HepG2 (cell line): ENCODE data around the gene TSG101. TPM values are rescaled to one million over a fixed set of nuclear protein-coding genes. Genes with fewer than 3 reads are reported as not detected.

Experiments used
- ATAC-seq: fragments of 200-7000 bp; cut with Tn5 transposase; 3 replicates; pipeline ENCODE4 v1.9.1; 2020; ENCODE audit warnings: mild to moderate bottlenecking, moderate library complexity
- BruUV-seq: library from RNA; stranded (reverse); fragments of 400-500 nt; replicated peaks from 2 replicates; lab custom pipeline; 2021; lab: Mats Ljungman, UMichigan
- CTCF ChIA-PET: fragments of 300-600 bp; formaldehyde crosslinking; extraction: SDS; loops from one replicate; lab custom pipeline; 2021; ENCODE audit warnings: low total read pairs, inconsistent platforms, low intra/inter-chr PET ratio; lab: Yijun Ruan, JAX
- POLR2A ChIA-PET: fragments of 350-600 bp; sonication (Branson Sonifier 250); formaldehyde crosslinking; loops from one replicate; lab custom pipeline; 2020; ENCODE audit warnings: antibody characterized with exemption, inconsistent platforms; lab: Yijun Ruan, JAX
- DNase-seq: peaks from one replicate; pipeline ENCODE4 v3.0.0-alpha.2; 2015; ENCODE audit warnings: low spot score
- FAIRE-seq: peaks from 3 replicates; lab custom pipeline; 2011; peaks lifted over from hg19 to GRCh38; lab: Jason Lieb, UNC
- H2AFZ ChIP-seq: one replicate; pipeline ENCODE4 v1.6.1; 2011; ENCODE audit warnings: low read length, inconsistent platforms
- H3K27ac ChIP-seq: fragments of 300-600 bp; 3 replicates; pipeline ENCODE4 v1.8.0; 2011; ENCODE audit warnings: mixed run types, mild to moderate bottlenecking, mixed read lengths, low read length, inconsistent platforms; ENCODE audit not compliant: insufficient read depth; ENCODE audit errors: extremely low read length
- H3K27me3 ChIP-seq, 2 experiments: fragments of 200-600 bp in 1 of 2; 2 replicates in 1 of 2; 3 replicates in 1 of 2; pipeline versions ENCODE4 v1.6.0 to v1.8.0; 2011; ENCODE audit warnings: low read length in 2 of 2, mild to moderate bottlenecking in 2 of 2, moderate library complexity in 2 of 2, inconsistent platforms in 1 of 2; ENCODE audit not compliant: insufficient read depth in 2 of 2, control insufficient read depth in 1 of 2
- H3K36me3 ChIP-seq, 2 experiments: fragments of 200-600 bp in 1 of 2; replicated peaks in 1 of 2; 2 replicates in 1 of 2; 3 replicates in 1 of 2; pipeline versions ENCODE4 v1.5.1 to v1.8.0; 2011; ENCODE audit warnings: low read length in 2 of 2, inconsistent platforms in 1 of 2; ENCODE audit not compliant: insufficient read depth in 2 of 2, control insufficient read depth in 1 of 2
- H3K4me1 ChIP-seq: 2 replicates; pipeline ENCODE4 v1.5.1; 2012; ENCODE audit warnings: low read length, inconsistent platforms; ENCODE audit not compliant: insufficient read depth
- H3K4me2 ChIP-seq: 2 replicates; pipeline ENCODE4 v1.6.0; 2011; ENCODE audit warnings: low read depth, low read length, inconsistent platforms
- H3K4me3 ChIP-seq, 3 experiments: fragments of 200-600 bp in 1 of 3; sonication (generic), shearing (Covaris generic) in 1 of 3; replicated peaks in 1 of 3; 2 replicates each; pipeline ENCODE4 v1.5.1; 2011 to 2016; ENCODE audit warnings: low read length in 3 of 3, inconsistent platforms in 2 of 3, low read depth in 2 of 3, mild to moderate bottlenecking in 2 of 3, control low read depth in 1 of 3, mixed read lengths in 1 of 3; ENCODE audit not compliant: insufficient read depth in 1 of 3
- H3K79me2 ChIP-seq: one replicate; pipeline ENCODE4 v1.6.1; 2011; ENCODE audit warnings: low read length, inconsistent platforms; ENCODE audit not compliant: insufficient read depth
- H3K9ac ChIP-seq: 2 replicates; pipeline ENCODE4 v1.6.0; 2011; ENCODE audit warnings: mild to moderate bottlenecking, low read depth, low read length, inconsistent platforms; ENCODE audit not compliant: insufficient read depth
- H3K9me3 ChIP-seq: 2 replicates; pipeline ENCODE4 v1.5.1; 2012; ENCODE audit warnings: mild to moderate bottlenecking, low read length
- H4K20me1 ChIP-seq: 2 replicates; pipeline ENCODE4 v1.6.0; 2011; ENCODE audit warnings: inconsistent platforms, mild to moderate bottlenecking, low read length, moderate library complexity; ENCODE audit not compliant: insufficient read depth
- ESRRA ChIP-seq: sonication (generic); formaldehyde crosslinking; IDR thresholded peaks from 2 replicates; pipeline ENCODE4 v1.5.1; 2020; ENCODE audit warnings: mild to moderate bottlenecking, low read depth, missing genetic modification reagents
- FOXM1 ChIP-seq: sonication (generic); formaldehyde crosslinking; IDR thresholded peaks from 2 replicates; pipeline ENCODE4 v1.5.0; 2020; ENCODE audit warnings: missing genetic modification reagents
- HCFC1 ChIP-seq: fragments of 150-350 bp; IDR thresholded peaks from 2 replicates; pipeline ENCODE4 v1.6.1; 2014; ENCODE audit warnings: low read depth, low read length
- MAFF ChIP-seq: IDR thresholded peaks from 2 replicates; pipeline ENCODE4 v1.6.1; 2011; ENCODE audit warnings: low read depth, low read length, improper control_type of control experiment
- NFKB2 ChIP-seq: sonication (generic); formaldehyde crosslinking; IDR thresholded peaks from 2 replicates; pipeline ENCODE4 v1.4.0; 2020; ENCODE audit warnings: missing genetic modification reagents, borderline replicate concordance
- SOX6 ChIP-seq, 2 experiments: fragments of 450-650 bp in 1 of 2; sonication (generic) in 1 of 2; formaldehyde crosslinking in 1 of 2; IDR thresholded peaks; 2 replicates each; pipeline versions ENCODE4 v1.4.0 to v1.6.1; 2017 to 2020; ENCODE audit warnings: antibody characterized with exemption in 1 of 2, mild to moderate bottlenecking in 1 of 2, missing genetic modification reagents in 1 of 2
- TCF7L2 ChIP-seq: IDR thresholded peaks from 2 replicates; pipeline ENCODE4 v1.6.1; 2011; ENCODE audit warnings: mild to moderate bottlenecking, low read depth, low read length, moderate library complexity
- XRCC5 ChIP-seq: fragments of 200-400 bp; formaldehyde crosslinking; optimal IDR thresholded peaks from 2 replicates; pipeline ENCODE3; 2017; ENCODE audit warnings: mild to moderate bottlenecking, low read length
- ZNF501 ChIP-seq: sonication (generic); formaldehyde crosslinking; IDR thresholded peaks from 2 replicates; pipeline ENCODE4 v1.5.1; 2020; ENCODE audit warnings: mild to moderate bottlenecking, moderate library complexity, missing genetic modification reagents
- whole genome bisulfite sequencing: methylation state at CpG from one replicate; pipeline ENCODE4 v1.1.6; 2017; ENCODE audit warnings: low lambda C conversion rate; 5-methylcytosine and 5-hydroxymethylcytosine counted together
- in situ Hi-C: cut with HindIII; loops from 2 replicates; pipeline ENCODE4 v1.10.0; 2017; ENCODE audit warnings: low pct_unique_long_range_greater_than_20kb; ENCODE audit not compliant: extremely low pct_ligation_motif_present
- intact Hi-C: fragments of 100-400 bp; cut with micrococcal nuclease; formaldehyde crosslinking; loops from one replicate; pipeline ENCODE4 v1.10.0; 2022; ENCODE audit not compliant: unreplicated experiment
- polyA plus RNA-seq, 8 experiments: library from polyadenylated mRNA; depleted of rRNA in 3 of 8; stranded (reverse) in 7 of 8; unstranded in 1 of 8; fragments of >200 nt; fragmentation: Illumina TruSeq in 4 of 8; extraction: Trizol in 4 of 8; gene quantifications; 2 replicates each; pipeline versions ENCODE4 v1.2.1 to v1.2.3, GENCODE V29; 2011 to 2016; ENCODE audit warnings: low read depth in 4 of 8, missing spikeins in 1 of 8, mixed read lengths in 1 of 8; ENCODE audit not compliant: insufficient read depth in 1 of 8
- total RNA-seq, 5 experiments: library from RNA; depleted of rRNA; stranded (reverse); fragments of >200 nt; fragmentation: Illumina TruSeq; extraction: Trizol; gene quantifications; 2 replicates each; pipeline ENCODE4 v1.2.3, GENCODE V29; 2016; ENCODE audit warnings: low read depth in 1 of 5
- TF ChIP-seq, protein P1 (sequence below): sonication (generic); formaldehyde crosslinking; IDR thresholded peaks from 2 replicates; pipeline ENCODE4 v1.4.0; 2020; ENCODE audit warnings: missing genetic modification reagents
- TF ChIP-seq, protein P2 (sequence below): sonication (generic); formaldehyde crosslinking; IDR thresholded peaks from 2 replicates; pipeline ENCODE4 v1.4.0; 2020; ENCODE audit warnings: low read depth, missing genetic modification reagents
- TF ChIP-seq, protein P3 (sequence below): sonication (generic); formaldehyde crosslinking; IDR thresholded peaks from 2 replicates; pipeline ENCODE4 v1.8.1; 2023; ENCODE audit warnings: mild to moderate bottlenecking, missing genetic modification reagents, borderline replicate concordance

The TSG101 gene
- total and polyA plus RNA-seq, 2 of the 13 experiments (the other 11 are each of a cell fraction or from before 2014, with no cell fraction given) = 69.3 to 206 TPM

DNA sequence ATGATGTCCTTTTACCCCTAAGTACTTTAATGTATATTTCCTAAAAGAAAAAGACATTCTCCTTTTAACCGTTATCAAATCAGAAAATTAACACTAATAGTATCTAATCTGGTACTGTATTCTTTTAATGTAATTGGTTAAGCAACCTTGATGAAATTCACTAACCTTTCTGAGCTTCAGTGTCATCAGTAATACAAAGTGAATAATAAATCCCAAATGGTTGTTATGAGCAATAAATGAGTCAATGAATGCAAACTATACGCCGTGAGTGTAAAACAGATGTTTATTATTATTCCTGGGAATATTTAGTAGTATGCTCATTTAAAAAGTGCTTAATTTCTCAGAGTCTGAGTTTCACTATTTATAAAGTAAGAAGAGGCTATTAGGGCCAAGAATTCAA, 40.3 kb upstream of the TSG101 start:
- Histone ChIP-seq H4K20me1 (no peaks in the 10 kb centered on the region), H3K9me3 (no peaks in the 10 kb centered on the region), H3K4me1 (no peaks in the 10 kb centered on the region), H3K27me3 (no peaks in the 10 kb centered on the region), H3K4me3 (no peak overlapping the region), H2AFZ (no peak overlapping the region), H3K36me3 (peaks cover 3 to 14% of the 10 kb centered on the region in 2 experiments), H3K9ac (no peak overlapping the region), H3K79me2 (no peaks in the 10 kb centered on the region), H3K4me2 (no peak overlapping the region), H3K27ac (no peak overlapping the region)
- CTCF ChIA-PET = no interaction called here
- POLR2A ChIA-PET = no interaction called here
- ATAC-seq (no peak), DNase-seq (no peak), FAIRE-seq (no peak)
- BruUV-seq = no TSS peak
- intact Hi-C loops (no loop called here), in situ Hi-C loops (no loop called here)
- WGBS = 97% methylated on average over 3 of the region's 3 CpGs
- no peak for TF ChIP-seq XRCC5

DNA sequence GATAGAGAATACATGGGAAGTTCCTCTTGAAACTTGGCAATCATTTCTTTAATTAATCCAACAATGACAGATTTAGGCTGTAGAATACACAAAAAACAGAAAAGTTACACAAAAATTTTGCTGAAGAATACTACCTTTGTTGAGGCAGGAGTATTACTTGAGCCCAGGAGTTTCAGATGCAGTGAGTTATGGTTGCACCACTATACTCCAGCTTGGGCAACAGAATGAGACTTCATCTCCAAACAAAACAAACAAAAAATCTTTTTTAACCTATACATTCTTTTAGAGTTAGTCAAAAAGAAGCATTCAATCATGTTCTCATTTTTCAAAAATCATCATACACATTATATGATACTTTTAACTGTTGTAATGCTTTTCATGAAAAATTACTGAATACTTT, 39.7 kb upstream of the TSG101 start:
- Histone ChIP-seq H4K20me1 (no peaks in the 10 kb centered on the region), H3K27me3 (no peaks in the 10 kb centered on the region), H3K27ac (no peak overlapping the region), H3K4me2 (no peak overlapping the region), H3K9ac (no peak overlapping the region), H3K36me3 (peaks cover 3 to 14% of the 10 kb centered on the region in 2 experiments), H3K9me3 (no peaks in the 10 kb centered on the region), H3K4me3 (no peak overlapping the region), H3K79me2 (no peaks in the 10 kb centered on the region), H3K4me1 (no peaks in the 10 kb centered on the region), H2AFZ (no peak overlapping the region)
- CTCF ChIA-PET = no interaction called here
- POLR2A ChIA-PET = no interaction called here
- no peak for FAIRE-seq
- ATAC-seq = no peak
- intact Hi-C loops (no loop called here), in situ Hi-C loops (no loop called here)
- BruUV-seq = no TSS peak
- DNase-seq = no peak
- TF ChIP-seq, protein P1, sequence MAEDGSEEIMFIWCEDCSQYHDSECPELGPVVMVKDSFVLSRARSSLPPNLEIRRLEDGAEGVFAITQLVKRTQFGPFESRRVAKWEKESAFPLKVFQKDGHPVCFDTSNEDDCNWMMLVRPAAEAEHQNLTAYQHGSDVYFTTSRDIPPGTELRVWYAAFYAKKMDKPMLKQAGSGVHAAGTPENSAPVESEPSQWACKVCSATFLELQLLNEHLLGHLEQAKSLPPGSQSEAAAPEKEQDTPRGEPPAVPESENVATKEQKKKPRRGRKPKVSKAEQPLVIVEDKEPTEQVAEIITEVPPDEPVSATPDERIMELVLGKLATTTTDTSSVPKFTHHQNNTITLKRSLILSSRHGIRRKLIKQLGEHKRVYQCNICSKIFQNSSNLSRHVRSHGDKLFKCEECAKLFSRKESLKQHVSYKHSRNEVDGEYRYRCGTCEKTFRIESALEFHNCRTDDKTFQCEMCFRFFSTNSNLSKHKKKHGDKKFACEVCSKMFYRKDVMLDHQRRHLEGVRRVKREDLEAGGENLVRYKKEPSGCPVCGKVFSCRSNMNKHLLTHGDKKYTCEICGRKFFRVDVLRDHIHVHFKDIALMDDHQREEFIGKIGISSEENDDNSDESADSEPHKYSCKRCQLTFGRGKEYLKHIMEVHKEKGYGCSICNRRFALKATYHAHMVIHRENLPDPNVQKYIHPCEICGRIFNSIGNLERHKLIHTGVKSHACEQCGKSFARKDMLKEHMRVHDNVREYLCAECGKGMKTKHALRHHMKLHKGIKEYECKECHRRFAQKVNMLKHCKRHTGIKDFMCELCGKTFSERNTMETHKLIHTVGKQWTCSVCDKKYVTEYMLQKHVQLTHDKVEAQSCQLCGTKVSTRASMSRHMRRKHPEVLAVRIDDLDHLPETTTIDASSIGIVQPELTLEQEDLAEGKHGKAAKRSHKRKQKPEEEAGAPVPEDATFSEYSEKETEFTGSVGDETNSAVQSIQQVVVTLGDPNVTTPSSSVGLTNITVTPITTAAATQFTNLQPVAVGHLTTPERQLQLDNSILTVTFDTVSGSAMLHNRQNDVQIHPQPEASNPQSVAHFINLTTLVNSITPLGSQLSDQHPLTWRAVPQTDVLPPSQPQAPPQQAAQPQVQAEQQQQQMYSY (CRISPR knock-in tag) = no peak
- TF ChIP-seq, protein P2, sequence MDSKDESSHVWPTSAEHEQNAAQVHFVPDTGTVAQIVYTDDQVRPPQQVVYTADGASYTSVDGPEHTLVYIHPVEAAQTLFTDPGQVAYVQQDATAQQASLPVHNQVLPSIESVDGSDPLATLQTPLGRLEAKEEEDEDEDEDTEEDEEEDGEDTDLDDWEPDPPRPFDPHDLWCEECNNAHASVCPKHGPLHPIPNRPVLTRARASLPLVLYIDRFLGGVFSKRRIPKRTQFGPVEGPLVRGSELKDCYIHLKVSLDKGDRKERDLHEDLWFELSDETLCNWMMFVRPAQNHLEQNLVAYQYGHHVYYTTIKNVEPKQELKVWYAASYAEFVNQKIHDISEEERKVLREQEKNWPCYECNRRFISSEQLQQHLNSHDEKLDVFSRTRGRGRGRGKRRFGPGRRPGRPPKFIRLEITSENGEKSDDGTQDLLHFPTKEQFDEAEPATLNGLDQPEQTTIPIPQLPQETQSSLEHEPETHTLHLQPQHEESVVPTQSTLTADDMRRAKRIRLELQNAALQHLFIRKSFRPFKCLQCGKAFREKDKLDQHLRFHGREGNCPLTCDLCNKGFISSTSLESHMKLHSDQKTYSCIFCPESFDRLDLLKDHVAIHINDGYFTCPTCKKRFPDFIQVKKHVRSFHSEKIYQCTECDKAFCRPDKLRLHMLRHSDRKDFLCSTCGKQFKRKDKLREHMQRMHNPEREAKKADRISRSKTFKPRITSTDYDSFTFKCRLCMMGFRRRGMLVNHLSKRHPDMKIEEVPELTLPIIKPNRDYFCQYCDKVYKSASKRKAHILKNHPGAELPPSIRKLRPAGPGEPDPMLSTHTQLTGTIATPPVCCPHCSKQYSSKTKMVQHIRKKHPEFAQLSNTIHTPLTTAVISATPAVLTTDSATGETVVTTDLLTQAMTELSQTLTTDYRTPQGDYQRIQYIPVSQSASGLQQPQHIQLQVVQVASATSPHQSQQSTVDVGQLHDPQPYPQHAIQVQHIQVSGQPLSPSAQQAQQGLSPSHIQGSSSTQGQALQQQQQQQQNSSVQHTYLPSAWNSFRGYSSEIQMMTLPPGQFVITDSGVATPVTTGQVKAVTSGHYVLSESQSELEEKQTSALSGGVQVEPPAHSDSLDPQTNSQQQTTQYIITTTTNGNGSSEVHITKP (CRISPR knock-in tag) = no peak
- no peak for TF ChIP-seq SOX6 (IDR thresholded peaks at IDR 0.05)
- no peak for TF ChIP-seq SOX6 (CRISPR knock-in tag; IDR thresholded peaks at IDR 0.05)
- TF ChIP-seq MAFF = no peak
- TF ChIP-seq TCF7L2 = no peak
- TF ChIP-seq, protein P3, sequence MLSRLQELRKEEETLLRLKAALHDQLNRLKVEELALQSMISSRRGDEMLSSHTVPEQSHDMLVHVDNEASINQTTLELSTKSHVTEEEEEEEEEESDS = no peak
- no peak for TF ChIP-seq HCFC1
- TF ChIP-seq FOXM1 (CRISPR knock-in tag) = no peak
- no peak for TF ChIP-seq NFKB2
- no peak for TF ChIP-seq ESRRA (CRISPR knock-in tag)
- no peak for TF ChIP-seq ZNF501
